GM06990 (cell line): Measurements from ENCODE around the gene REST.

Experiments used
- DNase-seq: peaks from one replicate; pipeline ENCODE4 v3.0.0-alpha.2; 2011; ENCODE audit not compliant: insufficient read length; ENCODE audit errors: extremely low read depth
- H3K27me3 ChIP-seq: replicated peaks from 2 replicates; pipeline ENCODE4 v1.6.0; 2011; ENCODE audit warnings: low read length; ENCODE audit not compliant: control insufficient read depth, insufficient read depth
- H3K36me3 ChIP-seq: 2 replicates; pipeline ENCODE4 v1.5.1; 2011; ENCODE audit warnings: low read length; ENCODE audit not compliant: control insufficient read depth, insufficient read depth
- H3K4me3 ChIP-seq: replicated peaks from 2 replicates; pipeline ENCODE4 v1.5.1; 2011; ENCODE audit warnings: low read depth, mild to moderate bottlenecking, control low read depth, low read length
- TF ChIP-seq, protein P1 (sequence below): IDR thresholded peaks from 2 replicates; pipeline ENCODE4 v1.5.1; 2011; ENCODE audit warnings: low read length, control low read depth, mild to moderate bottlenecking, inconsistent platforms; ENCODE audit not compliant: insufficient read depth, poor library complexity, severe bottlenecking

The REST gene

DNA sequence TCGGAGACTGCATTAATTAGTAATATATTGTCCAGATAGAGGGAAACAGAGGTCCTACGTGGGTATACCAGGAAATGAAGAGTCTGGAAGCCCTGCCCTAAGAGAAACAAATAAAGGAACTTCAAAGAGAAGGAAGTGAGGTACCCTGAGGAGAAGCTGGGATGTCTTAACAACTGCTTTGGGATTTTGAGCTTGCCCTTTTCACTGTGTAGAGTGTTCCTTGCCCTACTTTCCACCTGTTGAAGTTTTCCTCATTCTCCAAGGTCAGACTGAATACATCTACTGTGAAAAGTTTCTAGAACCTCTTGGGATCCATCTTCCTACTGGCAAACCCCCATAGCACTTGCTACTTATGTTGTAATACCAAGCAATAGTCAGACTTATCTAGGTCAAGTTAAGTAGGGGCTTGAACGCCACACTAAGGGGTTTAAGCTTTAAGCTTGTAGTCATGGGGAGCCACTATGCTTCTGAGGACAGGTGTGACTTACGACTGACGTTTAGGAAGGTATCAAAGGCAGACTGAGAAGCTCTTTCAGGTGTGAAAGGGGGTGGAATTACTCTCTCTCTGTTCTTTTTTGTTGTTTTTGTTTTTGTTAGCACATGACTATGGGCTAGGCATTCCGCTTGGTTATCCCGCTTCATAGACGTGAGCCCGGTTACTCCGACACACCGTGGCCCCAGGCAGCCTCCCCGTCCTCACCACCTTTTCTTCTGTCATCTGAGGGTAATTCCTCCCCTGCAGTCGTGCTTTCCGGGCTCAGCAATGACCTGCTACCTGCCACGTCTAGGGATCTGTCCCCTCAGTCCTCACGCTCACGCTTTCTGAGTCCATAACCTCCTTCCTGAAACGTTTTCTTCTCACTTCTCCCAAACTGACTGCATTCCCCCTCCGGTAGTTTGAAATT is 959 bp upstream of the REST start:
- DNase-seq, result no peak
- TF ChIP-seq, protein P1, sequence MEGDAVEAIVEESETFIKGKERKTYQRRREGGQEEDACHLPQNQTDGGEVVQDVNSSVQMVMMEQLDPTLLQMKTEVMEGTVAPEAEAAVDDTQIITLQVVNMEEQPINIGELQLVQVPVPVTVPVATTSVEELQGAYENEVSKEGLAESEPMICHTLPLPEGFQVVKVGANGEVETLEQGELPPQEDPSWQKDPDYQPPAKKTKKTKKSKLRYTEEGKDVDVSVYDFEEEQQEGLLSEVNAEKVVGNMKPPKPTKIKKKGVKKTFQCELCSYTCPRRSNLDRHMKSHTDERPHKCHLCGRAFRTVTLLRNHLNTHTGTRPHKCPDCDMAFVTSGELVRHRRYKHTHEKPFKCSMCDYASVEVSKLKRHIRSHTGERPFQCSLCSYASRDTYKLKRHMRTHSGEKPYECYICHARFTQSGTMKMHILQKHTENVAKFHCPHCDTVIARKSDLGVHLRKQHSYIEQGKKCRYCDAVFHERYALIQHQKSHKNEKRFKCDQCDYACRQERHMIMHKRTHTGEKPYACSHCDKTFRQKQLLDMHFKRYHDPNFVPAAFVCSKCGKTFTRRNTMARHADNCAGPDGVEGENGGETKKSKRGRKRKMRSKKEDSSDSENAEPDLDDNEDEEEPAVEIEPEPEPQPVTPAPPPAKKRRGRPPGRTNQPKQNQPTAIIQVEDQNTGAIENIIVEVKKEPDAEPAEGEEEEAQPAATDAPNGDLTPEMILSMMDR, result no peak
- Histone ChIP-seq H3K36me3 (no peaks in the 10 kb centered on the region), H3K4me3 (peak overlapping the region; percentile 66), H3K27me3 (no peaks in the 10 kb centered on the region; the same call in none of the 2 replicates)

DNA sequence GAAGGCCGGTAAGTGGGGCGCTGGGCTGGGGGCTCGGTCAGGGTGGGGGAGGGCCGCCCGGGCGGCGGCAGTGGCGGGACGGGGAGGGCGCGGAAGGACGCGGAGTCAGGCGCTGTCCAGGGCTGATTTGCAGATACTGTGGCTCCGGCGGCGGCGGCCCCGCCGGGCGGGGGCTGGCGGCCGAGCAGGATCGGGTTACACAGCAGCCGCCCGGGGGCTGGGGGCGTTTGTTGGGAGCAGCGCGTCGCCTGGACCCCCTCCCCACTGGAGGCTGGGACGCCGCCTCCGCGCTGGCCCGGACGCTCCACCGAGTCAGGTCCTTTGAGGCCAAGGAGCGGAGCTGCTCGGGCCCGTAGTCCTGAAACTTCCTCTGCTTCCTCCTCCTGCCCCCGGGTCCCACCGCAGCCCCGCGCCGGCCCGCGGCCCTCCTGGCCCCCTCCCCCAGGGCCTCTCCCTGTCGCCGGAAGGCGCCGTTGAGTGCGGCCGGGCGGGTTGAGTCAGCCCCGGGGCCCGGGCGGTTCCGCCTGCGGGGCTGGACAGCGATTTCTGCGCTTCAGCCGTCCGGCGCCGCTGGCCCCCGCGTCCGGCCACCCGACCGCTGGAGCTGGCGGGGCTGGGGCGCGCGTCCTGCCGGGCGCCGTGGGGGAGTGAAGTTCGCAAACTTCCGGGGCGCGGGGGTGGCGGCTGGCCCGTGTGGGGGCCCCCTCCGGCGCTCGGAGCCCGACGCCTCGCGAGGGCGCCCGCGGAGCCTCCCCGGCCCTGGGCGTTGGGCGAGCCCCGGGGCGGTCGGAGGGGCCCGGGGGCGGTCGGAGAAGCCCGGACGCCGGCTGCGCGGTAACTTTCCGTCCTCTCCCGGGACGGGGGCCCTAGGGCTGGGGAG is 746 bp downstream of the REST start:
- TF ChIP-seq, protein P1, result peak; percentile 3
- no peaks in the 10 kb centered on the region; the same call in none of the 2 replicates for H3K27me3 ChIP-seq
- peak; percentile 83 for DNase-seq
- no peaks in the 10 kb centered on the region for H3K36me3 ChIP-seq
- H3K4me3 ChIP-seq, result peak overlapping the region; percentile 86

DNA sequence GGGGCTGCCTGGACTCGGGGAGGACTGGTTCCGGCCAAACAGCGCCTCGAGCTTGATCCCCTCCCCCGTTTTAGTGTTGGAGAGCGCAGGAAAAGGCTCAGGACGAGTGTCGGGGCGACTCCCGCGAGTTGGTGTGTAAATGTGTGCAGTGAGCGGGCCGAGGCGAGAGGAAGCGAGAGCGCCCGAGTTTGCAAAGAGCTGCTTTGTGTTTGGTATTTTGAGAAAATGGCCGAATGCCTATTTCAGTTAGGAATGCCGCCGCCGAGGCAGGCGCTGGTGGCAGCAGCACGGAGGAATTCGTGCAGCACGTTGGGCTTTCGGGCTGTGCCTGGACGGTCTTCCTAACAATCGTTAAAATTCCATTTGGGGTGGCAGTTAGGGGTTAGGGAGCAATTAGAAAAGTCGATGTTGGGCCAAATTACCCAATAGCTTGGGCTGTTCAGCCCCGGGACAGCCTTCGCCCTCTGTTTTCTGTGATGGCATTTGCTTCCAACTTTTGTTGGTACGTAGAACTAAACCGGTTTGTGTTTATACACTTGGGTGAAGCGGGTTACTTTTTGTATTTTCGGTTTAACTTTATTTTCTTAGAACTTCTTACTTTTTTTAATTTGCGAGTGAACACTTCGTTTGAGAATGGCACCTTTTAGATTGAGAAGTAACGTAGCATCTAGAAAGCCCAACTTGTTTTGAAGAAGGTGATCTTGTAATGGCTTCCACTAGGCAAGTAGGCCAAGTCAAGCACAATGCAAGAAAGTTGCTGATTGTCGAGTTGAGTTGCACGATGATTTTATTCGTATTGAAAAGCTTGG is 1.6 kb downstream of the REST start:
- peak; percentile 72 for DNase-seq
- TF ChIP-seq, protein P1, result no peak
- H3K36me3 ChIP-seq, result no peaks in the 10 kb centered on the region
- H3K27me3 ChIP-seq, result no peaks in the 10 kb centered on the region; the same call in none of the 2 replicates
- peak overlapping the region; percentile 86 for H3K4me3 ChIP-seq

DNA sequence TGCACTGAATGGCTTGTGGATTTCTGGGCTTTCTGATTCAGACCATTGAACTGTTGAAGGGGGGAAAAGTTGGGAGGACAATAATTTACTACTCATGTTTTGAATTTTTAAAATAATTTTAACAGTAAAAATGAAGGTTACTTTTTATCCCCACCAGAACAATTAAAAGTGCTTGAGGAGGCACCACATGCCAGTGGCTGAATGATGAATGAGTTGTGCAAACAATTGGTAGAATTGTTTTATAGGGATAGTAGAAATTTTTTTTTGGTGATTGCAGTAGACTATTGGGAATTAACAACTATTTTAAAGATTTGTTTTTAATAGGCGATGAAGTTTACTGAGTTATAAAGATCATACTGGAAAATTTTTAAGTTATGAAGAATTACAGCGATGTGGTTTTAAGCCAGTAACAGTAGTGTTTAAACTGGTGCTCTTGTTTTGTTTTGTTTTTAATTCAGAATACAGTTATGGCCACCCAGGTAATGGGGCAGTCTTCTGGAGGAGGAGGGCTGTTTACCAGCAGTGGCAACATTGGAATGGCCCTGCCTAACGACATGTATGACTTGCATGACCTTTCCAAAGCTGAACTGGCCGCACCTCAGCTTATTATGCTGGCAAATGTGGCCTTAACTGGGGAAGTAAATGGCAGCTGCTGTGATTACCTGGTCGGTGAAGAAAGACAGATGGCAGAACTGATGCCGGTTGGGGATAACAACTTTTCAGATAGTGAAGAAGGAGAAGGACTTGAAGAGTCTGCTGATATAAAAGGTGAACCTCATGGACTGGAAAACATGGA is 2.7 kb downstream of the REST start:
- H3K4me3 ChIP-seq, result peak overlapping the region; percentile 86

More for the DNA sequence above, 2.7 kb downstream of the REST start:
- H3K36me3 ChIP-seq, result no peaks in the 10 kb centered on the region
- no peak for DNase-seq
- no peaks in the 10 kb centered on the region; the same call in none of the 2 replicates for H3K27me3 ChIP-seq
- TF ChIP-seq, protein P1, result no peak
